ENCODE data around the gene PDLIM4.

Gene PDLIM4

DNA sequence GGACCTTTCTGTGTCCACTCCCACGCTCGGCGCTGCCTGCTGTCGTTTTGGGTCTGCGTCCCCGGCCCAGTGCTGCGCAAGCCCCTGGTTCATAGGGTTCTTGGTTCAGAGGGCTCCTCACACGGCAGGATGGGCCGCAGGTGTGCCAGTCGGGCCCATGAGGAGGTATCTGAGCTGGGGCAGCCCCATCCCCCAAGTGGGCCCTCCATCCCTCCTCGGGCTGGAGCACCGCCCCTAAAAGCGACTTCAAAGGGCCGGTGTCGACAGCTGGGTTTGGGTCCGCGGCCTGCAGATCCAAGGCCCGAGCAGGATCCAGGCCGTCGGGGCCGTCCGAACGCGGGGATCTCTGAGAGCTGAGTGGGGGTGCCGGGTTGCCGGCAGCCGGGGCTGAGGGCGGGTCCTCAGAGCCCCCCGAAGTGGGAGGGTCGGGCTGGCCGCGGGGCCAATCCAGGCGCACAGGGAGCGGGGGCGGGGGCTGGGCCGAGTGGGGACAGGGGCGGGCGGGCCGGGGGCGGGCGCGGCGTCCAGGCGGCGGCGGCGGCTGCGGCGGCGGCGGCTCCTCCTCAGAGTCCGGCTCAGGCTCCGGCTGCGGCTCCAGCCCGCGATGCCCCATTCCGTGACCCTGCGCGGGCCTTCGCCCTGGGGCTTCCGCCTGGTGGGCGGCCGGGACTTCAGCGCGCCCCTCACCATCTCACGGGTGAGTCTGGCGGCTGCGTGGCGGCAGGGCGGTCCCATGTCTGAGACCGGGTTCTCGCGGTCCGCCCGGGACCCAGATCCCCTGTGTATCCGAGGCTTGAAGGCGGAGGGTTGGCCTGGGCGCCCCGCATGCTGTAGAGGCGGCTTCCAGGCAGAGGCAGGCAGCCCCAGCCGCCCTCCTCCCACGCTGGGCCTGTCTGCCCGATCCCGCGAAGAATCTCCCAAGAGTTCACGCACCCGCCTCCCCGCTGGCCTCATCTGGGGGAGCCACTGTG lies at the start of gene PDLIM4:
Gene PDLIM4 (plus strand): TSS at position 566 of the 971 bp plus-strand sequence. CDS start 39 bp downstream, at position 605.
- DNase-seq: peak; percentile 87

DNA sequence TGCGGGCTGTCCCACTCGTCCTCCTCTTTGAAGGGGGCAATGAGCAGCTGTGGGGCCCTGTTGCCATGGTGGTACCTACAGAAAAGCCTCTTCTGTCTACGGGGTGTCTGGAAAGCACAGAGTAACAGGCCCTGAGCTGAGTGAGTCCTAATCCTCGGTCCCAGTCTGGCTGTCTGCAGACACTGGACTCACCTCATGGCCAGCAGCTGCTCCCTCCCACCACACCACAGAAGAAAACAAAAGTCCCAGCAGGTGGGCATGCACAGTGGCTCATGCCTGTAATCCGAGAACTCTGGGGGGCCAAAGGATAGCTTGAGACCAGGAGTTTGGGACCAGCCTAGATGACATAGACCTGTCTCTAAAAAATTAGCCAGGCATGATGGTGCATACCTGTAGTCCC lies 49.7 kb upstream of the PDLIM4 start:
- DNase-seq: no peak

GRCh38 chr5:132209131-132209530 lies 48.4 kb upstream of the PDLIM4 start:
- no peak for DNase-seq

DNA sequence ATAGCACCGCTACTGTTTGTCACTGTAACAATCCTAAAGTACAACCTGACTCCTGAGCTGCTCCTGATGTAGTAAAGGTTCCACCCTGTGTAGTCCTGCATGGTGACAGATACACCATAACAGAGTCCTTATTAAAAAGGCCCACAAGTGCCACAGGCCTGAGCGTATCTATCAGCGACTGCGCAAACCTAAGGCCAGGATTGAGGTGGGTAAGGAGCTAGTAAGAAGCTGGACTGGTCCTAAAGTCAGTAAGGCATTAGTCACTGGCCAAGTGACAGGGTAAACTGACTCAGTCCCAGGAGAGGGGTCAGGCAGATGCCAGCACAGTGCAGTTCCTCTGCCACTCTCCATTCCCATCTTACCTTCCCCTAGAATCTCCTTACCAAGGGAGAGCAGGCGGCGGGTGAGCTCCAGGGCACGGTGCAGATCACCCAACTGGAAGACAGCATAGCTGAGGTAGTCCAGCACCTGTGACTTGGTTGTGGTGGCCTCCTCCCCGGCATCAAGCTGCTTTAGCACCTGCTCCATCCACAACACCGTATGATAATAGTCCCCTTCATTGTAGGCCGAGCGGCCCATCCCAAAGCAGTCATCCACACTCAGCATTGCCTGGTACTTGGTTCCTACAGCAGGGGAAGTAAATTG lies 47.5 kb upstream of the PDLIM4 start:
- DNase-seq: no peak

DNA sequence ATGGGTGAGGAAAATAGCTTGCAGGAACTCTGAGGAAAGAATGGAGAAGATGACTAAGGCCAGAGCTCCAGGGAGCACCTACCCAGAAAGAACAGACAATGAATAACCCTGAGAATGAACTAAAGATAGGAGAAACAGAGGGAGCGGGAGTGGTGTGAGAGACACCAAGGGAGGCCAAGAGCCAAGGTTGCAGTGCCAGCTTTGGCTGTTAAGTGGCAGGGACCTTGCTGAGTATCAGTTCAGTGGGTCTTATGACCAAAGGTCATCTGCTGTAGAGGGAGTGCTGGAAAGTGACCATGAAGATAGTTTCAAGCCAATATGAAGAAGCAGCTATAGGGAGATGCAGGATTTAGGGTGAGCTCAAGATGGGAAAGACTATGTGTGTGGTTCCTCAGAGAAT lies 46.6 kb upstream of the PDLIM4 start:
- DNase-seq: no peak

DNA sequence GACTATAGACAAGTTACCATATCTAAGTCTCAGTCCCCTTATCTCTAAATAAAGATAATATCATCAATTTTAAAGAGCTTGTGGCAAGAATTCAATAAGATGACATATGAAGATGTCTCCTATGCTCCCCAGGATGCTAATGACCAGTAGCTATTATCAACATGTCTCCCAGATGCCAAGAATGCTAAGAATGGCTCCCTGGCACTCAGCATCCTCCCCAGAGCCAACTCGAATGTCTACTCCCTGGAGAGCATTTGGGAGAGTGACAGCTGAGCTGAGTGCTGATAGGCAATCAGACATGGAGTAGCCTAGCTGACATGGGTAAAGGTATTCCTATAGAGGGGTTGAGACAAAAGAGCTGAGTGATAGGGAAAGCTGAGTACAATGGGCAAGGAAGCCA lies 45.7 kb upstream of the PDLIM4 start:
- no peak for DNase-seq

DNA sequence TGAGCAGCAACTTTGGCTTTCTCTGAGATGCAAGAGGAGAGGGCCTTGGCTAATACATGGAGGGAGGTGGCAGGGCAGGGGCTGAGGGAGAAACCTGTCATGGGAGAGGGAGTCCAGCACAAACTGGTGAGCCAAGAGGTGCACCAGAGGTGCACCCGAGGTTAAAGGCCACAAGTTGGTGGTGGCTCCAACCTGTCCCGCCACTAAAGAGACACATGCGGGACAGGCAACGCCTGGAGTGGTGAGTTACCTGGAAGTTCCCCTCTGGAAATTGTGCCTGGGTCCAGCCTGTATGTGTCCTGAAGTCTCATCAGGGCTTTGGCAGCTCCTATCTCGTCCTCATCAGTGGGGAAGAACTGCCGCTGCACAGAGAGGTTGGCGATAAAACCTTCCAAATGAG lies 43.8 kb upstream of the PDLIM4 start:
- DNase-seq: peak; percentile 26

DNA sequence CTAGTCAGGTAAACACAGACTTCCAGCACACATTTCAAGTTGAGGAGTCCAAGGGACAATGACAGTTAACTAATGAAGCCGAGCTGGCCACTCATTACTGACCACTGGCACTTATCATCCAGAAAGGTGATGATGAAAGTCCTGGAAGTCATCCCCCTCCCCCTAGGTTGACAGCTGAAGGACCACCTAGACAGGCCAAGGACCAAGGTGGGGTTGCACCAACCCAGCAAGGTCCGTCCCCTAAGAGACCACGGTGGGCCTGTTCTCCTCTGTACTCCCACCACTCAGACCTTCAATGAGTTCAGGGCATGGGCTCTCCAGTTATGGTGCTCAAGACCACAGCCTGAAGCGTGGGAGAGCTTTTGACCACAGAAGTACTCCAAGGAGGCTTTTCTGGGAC lies 43.0 kb upstream of the PDLIM4 start:
- DNase-seq: no peak

GRCh38 chr5:132215329-132215728 lies 42.2 kb upstream of the PDLIM4 start:
- peak; percentile 88 for DNase-seq

DNA sequence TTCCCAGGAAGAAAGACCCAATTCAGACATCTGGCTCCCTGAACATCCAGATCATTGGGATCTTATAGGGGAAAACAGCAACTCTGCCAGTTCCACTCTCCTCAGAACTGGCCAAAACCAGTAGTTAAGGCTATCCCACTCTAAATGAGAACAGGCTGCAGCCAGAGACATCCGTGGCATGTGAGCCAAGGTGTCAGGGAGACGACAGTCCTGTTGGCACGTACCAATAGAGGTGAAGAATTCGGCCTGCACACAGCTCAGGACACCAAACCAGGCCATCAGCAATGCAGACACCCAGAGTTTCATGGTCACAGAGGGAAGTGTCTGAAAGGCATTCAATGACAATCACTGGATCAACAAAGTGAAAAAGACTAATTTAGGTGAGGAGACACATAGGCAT lies 39.2 kb upstream of the PDLIM4 start:
- DNase-seq: no peak

GRCh38 chr5:132219289-132219970 lies 38.1 kb upstream of the PDLIM4 start:
- no peak for DNase-seq

GRCh38 chr5:132219981-132220380 lies 37.5 kb upstream of the PDLIM4 start:
- DNase-seq: no peak

GRCh38 chr5:132220491-132220890 lies 37.0 kb upstream of the PDLIM4 start:
- DNase-seq: peak; percentile 18

- peak; percentile 87 for DNase-seq
These were observed 35.5 kb upstream of the PDLIM4 start for GRCh38 chr5:132221781-132222648.

DNA sequence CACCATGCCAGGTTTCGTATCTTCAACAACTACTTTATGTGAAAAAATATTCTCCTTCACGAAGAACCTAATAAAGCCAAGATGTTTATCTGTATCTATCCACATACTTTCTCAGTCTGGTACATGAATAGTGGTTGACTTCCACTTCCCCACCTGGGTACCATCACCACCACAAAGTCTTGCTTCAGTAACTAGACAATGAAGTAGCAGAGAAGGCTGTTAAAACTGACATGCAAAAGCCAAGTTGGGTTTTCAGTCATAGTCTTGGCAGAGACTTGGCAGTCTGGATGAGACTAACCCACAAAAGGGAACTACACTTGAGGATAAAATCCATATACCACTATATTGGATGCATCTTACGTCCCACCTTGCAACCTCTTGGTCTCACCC lies 34.9 kb upstream of the PDLIM4 start:
- no peak for DNase-seq

DNA sequence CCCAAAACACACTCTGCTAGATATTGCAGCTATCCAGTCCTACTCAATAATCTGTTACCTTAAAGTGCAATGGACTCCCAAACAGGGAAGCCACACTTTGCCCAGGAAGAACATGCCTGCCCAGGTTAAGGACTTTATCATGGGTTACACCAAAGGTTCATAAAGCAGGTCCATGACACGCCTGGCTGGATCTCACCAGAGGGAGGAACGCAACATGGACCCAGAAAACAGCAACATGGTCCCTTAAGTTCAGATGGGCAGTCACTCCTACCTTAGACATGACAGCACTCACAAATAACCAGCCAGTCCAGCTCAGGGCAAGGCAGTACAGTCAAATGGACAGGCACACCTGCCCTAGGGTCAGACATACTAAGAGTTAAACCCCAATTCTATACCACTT lies 33.6 kb upstream of the PDLIM4 start:
- DNase-seq: no peak

DNA sequence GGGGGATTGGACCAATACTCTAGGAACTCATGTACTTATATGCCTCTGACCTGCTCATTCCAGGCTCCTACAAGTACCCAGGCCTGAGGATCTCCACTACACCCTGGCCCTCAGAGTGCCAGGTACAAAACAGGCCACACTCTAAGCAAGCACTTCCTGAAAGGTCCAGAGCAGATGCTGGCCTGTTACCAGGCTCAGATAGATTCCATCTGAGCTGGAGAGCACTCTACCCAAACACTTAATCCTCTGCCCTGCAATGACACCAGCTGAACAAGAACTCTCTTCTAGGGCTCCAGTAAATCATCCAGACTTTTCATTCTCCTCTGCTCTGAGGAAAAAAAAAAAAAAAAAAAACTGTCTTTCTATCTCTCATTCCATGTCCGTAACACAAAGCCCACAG lies 32.8 kb upstream of the PDLIM4 start:
- peak; percentile 41 for DNase-seq

- DNase-seq: peak; percentile 73
These were observed 32.1 kb upstream of the PDLIM4 start for GRCh38 chr5:132225165-132226032.

- DNase-seq: no peak
These were observed 30.8 kb upstream of the PDLIM4 start for GRCh38 chr5:132226516-132227234.

DNA sequence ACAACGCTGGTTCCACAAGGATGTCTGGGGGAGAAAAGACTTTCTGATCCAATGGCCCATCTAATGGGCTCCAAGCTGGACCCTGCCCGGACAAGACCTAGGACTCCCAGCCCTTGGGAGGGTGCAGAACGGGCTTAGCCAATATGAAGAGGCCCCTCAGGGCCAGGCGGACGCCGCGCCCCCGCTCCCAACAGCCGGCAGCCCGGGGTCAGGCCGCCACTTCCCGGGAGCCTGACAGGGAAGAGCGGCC lies 30.3 kb upstream of the PDLIM4 start:
- DNase-seq: no peak

All from right forelimb (tissue), 1 donor.